Heart right ventricle (tissue), 16 donors: ENCODE results near the gene AKAP6. TPM values are rescaled to one million over a fixed set of nuclear protein-coding genes. Genes with fewer than 3 reads are reported as not detected.

ENCODE experiments used
- ATAC-seq, 8 donors: fragments of 200-7000 bp; cut with Tn5 transposase; one replicate each; pipeline ENCODE4 v1.9.1; 2020; ENCODE audit warnings: mild to moderate bottlenecking in 8 of 8, moderate library complexity in 8 of 8, moderate number of reproducible peaks in 1 of 8
- DNase-seq, 2 donors: peaks; one replicate each; pipeline ENCODE4 v3.0.0-alpha.2; 2020
- H3K27ac ChIP-seq, 10 donors: fragments of 200-600 bp; sonication (generic) in 2 of 10; one replicate each; pipeline versions ENCODE4 v1.5.0 to v1.8.0; 2020 to 2022; ENCODE audit warnings: mild to moderate bottlenecking in 3 of 10
- H3K27me3 ChIP-seq, 7 donors: fragments of 200-600 bp; one replicate each; pipeline ENCODE4 v1.8.0; 2021 to 2022; ENCODE audit warnings: mild to moderate bottlenecking in 2 of 7
- H3K36me3 ChIP-seq, 9 donors: fragments of 200-600 bp; sonication (generic) in 1 of 9; one replicate each; pipeline versions ENCODE4 v1.5.0 to v1.8.0; 2020 to 2022; ENCODE audit warnings: mild to moderate bottlenecking in 2 of 9
- H3K4me1 ChIP-seq, 9 donors: fragments of 200-600 bp; sonication (generic) in 1 of 9; one replicate each; pipeline versions ENCODE4 v1.5.0 to v1.8.0; 2020 to 2022; ENCODE audit warnings: mild to moderate bottlenecking in 4 of 9
- H3K4me3 ChIP-seq, 10 donors: fragments of 200-600 bp; sonication (generic) in 2 of 10; one replicate each; pipeline versions ENCODE4 v1.5.0 to v1.8.0; 2020 to 2022; ENCODE audit warnings: mild to moderate bottlenecking in 7 of 10, moderate library complexity in 2 of 10
- H3K9me3 ChIP-seq, 11 donors: fragments of 200-600 bp in 10 of 11; sonication (generic) in 2 of 11; one replicate each; pipeline versions ENCODE4 v1.5.0 to v1.8.0; 2013 to 2022; ENCODE audit warnings: mild to moderate bottlenecking in 2 of 11, control low read depth in 1 of 11, moderate library complexity in 1 of 11
- CTCF ChIP-seq, 9 donors: fragments of 200-600 bp; sonication (generic) in 2 of 9; IDR thresholded peaks; one replicate each; pipeline versions ENCODE4 v1.5.0 to v1.8.0; 2021 to 2022; ENCODE audit warnings: antibody characterized with exemption in 9 of 9, mild to moderate bottlenecking in 5 of 9, moderate library complexity in 1 of 9
- WGBS, 2 donors: extraction: QIAGEN DNeasy Blood & Tissue Kit; methylation state at CpG; one replicate each; pipeline ENCODE4 v1.1.7; 2013; ENCODE audit warnings: inconsistent platforms in 1 of 2; 5-methylcytosine and 5-hydroxymethylcytosine counted together
- intact Hi-C, 10 donors: fragments of 100-400 bp; cut with DNase I; formaldehyde crosslinking; loops; one replicate each; pipeline versions ENCODE4 v1.11.1 to v1.14.2; 2022
- polyA plus RNA-seq, 2 donors: library from polyadenylated mRNA; stranded (reverse); fragments of 200-250 nt; gene quantifications; one replicate each; pipeline ENCODE4 v1.2.3, GENCODE V29; 2013
- total RNA-seq, 10 donors: library from RNA; stranded (reverse); fragmentation: NEBNext Ultra II Directional in 3 of 10; extraction: Animal tissue kit (Norgen Biotek cat#: 25700) in 3 of 10; gene quantifications; one replicate each; pipeline versions ENCODE4 v1.2.1 to v1.2.4, GENCODE V29; 2021 to 2023
- donor health status: Arrhythmogenic right ventricular cardiomyopathy.
- donor health status: ischemic (EF 13 %, LVEDD 7.1; RV severe dilation, severe dysfunction).
- donor health status: healthy with polysubstance abuse.
- donor health status: DM: no; HTN: yes; CAD: no.
- donor health status: DM: no; HTN: no; CAD: no.
- donor health status: ischemic (EF 25% LVEDD 6.9; RV normal size, moderate dysfunction).
- donor health status: ischemic (EF 25% LVEDD 5.7; RV mildly dilated, moderate dysfunction).
- donor health status: healthy.
- donor health status: DM: yes; HTN: yes; CAD: no.
- donor health status: Ischemic cardiomyopathy.
- donor health status: ischemic (EF 35%, LVEDD 5.7; RV mildly dilated, moderate dysfunction).
- donor health status: nonischemic (EF 11% LVEDD 7.7; RV severe dilation, severe dysfunction).
- donor health status: DM: yes; HTN: yes; CAD: no.
- donor health status: PGD.
- donor health status: ischemic (EF 29% LVEDD 5.4; RV normal size, mild dysfunction).
- donor health status: nonischemic (EF 23%, LVEDD 6.1; RV moderate dilation, normal function).

The AKAP6 gene
- total and polyA plus RNA-seq, 12 donors: 13.5 to 332 (median 229) TPM

DNA sequence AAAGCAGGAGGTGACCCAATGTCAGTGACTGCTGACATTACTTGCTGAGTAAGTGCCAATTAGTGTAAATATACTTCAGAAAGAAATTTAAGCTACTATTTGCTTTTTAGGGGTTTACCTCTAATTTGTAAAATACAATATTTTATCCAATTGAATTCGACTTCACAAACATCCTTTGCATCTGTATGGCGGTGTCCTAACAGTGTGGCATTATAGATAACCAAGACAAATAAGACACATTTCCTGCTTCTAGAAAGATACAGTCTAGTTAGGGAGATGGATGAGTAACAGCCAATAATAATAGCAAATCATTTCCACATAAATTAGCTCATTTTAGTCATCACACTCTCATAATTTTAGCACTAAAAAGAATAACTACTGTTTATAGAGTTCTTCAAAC, 196.5 kb downstream of the AKAP6 start:
- Histone ChIP-seq H3K27ac (peak overlapping the region in 1 of 10 donors; percentile 15), H3K27me3 (no peaks in the 10 kb centered on the region), H3K9me3 (no peaks in the 10 kb centered on the region), H3K4me1 (peaks cover 0 to 19% (median 4%) of the 10 kb centered on the region in 9 donors), H3K36me3 (no peaks in the 10 kb centered on the region), H3K4me3 (no peak overlapping the region)
- no peak for ATAC-seq
- DNase-seq: no peak
- 67 to 77% methylated on average over 2 of the region's 2 CpGs for WGBS, 2 donors
- intact Hi-C loops: no loop called here
- TF ChIP-seq CTCF (IDR thresholded peaks at IDR 0.05): no peak

DNA sequence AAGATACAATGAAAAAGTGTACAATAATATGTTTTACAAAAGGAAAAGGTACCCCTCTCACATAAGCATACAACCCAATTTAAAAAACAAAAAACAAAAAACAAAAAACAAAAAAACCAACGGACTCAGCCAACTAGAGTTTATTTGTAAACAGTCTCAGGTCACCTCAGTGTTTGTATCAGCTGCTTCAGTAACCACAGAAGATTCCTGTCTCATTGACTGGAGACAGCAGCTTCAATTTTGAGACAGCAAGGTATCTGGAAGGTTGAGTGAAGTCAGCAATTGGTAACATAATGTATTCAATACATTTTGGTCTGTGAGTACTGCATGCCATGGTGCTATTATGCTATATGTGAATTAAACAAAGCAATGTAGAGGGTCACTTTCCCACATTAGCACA, 201.7 kb downstream of the AKAP6 start:
- intact Hi-C loops: no loop called here
- no peak for TF ChIP-seq CTCF (IDR thresholded peaks at IDR 0.05)
- Histone ChIP-seq H3K4me1 (peaks cover 0 to 44% (median 12%) of the 10 kb centered on the region in 9 donors), H3K27ac (no peak overlapping the region), H3K27me3 (no peaks in the 10 kb centered on the region), H3K4me3 (no peak overlapping the region), H3K9me3 (no peaks in the 10 kb centered on the region), H3K36me3 (no peaks in the 10 kb centered on the region)
- 21 to 36% methylated on average over 1 of the region's 1 CpG for WGBS, 2 donors
- DNase-seq: no peak
- no peak for ATAC-seq

- H3K27me3 ChIP-seq: no peaks in the 10 kb centered on the region
- intact Hi-C loops: no loop called here
- peaks cover 0 to 7% (median 0%) of the 10 kb centered on the region in 9 donors for H3K36me3 ChIP-seq
- WGBS, 2 donors: 45 to 52% methylated on average over 2 of the region's 2 CpGs
- H3K9me3 ChIP-seq: no peaks in the 10 kb centered on the region
- no peak for TF ChIP-seq CTCF (IDR thresholded peaks at IDR 0.05)
- peaks cover 0 to 57% (median 12%) of the 10 kb centered on the region in 9 donors for H3K4me1 ChIP-seq
- H3K27ac ChIP-seq: no peak overlapping the region
- DNase-seq (no peak), ATAC-seq (no peak)
- no peak overlapping the region for H3K4me3 ChIP-seq
Observed at GRCh38 chr14:32531942-32532515, 202.9 kb downstream of the AKAP6 start.

GRCh38 chr14:32534145-32534544, 205.0 kb downstream of the AKAP6 start:
- DNase-seq (no peak), ATAC-seq (no peak)
- peaks cover 0 to 62% (median 12%) of the 10 kb centered on the region in 9 donors for H3K4me1 ChIP-seq
- 65 to 69% methylated on average over 3 of the region's 3 CpGs for WGBS, 2 donors
- H3K27ac ChIP-seq: no peak overlapping the region
- H3K36me3 ChIP-seq: peaks cover 0 to 8% (median 0%) of the 10 kb centered on the region in 9 donors
- H3K27me3 ChIP-seq: no peaks in the 10 kb centered on the region
- intact Hi-C loops: no loop called here
- H3K4me3 ChIP-seq: no peak overlapping the region
- no peak for TF ChIP-seq CTCF (IDR thresholded peaks at IDR 0.05)
- no peaks in the 10 kb centered on the region for H3K9me3 ChIP-seq
